GM13976 (cell line): ENCODE measurements around the gene PLD5.
"Not testable (repeated sequence)": the region's sequence is repeated elsewhere in the genome, so short reads cannot be mapped to it uniquely, and the experiment has no call there.

Experiments used
- DNase-seq: peaks from one replicate; pipeline ENCODE4 v3.0.0; 2012; ENCODE audit warnings: low spot score
- CTCF ChIP-seq: IDR thresholded peaks from 2 replicates; pipeline ENCODE4 v1.5.1; 2012; ENCODE audit warnings: borderline replicate concordance, mild to moderate bottlenecking; ENCODE audit not compliant: insufficient read depth; ENCODE audit errors: extremely low read depth, missing control alignments, control extremely low read depth
- in situ Hi-C: fragments of 300-500 bp; cut with MboI; formaldehyde crosslinking; loops from one replicate; pipeline ENCODE4 v1.12.0; 2022; ENCODE audit warnings: low sequenced_read_pairs, mixed read lengths, inconsistent platforms; ENCODE audit not compliant: unreplicated experiment

Gene PLD5

GRCh38 chr1:242468784-242469183 is 55.7 kb downstream of the PLD5 start:
- DNase-seq, result no peak
- no peak for TF ChIP-seq CTCF
- in situ Hi-C loops, result loop anchor here (25.0 kb wide), 1 partner anchor 844 kb away; no protein-coding TSS in a partner anchor

GRCh38 chr1:242467556-242468145 is 56.8 kb downstream of the PLD5 start:
- TF ChIP-seq CTCF, result peak; percentile 45
- DNase-seq, result peak; percentile 43
- in situ Hi-C loops, result loop anchor here (25.0 kb wide), 1 partner anchor 845 kb away; no protein-coding TSS in a partner anchor

GRCh38 chr1:242462867-242463266 is 61.6 kb downstream of the PLD5 start:
- in situ Hi-C loops, result loop anchor here (25.0 kb wide), 1 partner anchor 849 kb away; no protein-coding TSS in a partner anchor
- TF ChIP-seq CTCF, result no peak
- DNase-seq, result no peak

GRCh38 chr1:242459740-242460139 is 64.8 kb downstream of the PLD5 start:
- in situ Hi-C loops, result loop anchor here (25.0 kb wide), 1 partner anchor 853 kb away; no protein-coding TSS in a partner anchor
- not testable (repeated sequence) for DNase-seq

DNA sequence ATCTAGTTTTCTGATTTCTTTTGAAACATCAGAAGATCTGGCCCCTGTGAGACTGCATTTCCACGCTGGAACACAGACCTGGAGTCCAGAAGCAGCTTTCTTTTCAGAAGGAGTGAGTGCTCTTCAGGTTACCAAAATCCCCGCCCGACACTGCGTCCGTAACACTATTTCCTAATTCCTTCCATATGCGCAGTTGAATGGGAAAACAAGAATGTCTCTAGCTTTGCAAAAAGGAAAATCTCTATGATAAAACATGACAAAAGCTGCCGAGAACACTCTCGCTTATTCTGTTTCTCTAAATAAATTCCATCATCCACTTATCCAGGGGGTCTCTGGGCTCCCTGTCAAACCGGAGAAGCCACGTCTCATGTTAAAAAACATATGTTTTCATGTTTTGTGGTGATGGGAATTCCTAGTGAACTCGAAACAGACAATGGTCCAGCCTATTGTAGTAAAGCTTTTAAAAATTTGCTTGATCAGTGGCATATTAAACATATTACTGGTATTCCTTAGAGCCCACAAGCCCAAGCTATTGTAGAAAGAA is 67.7 kb downstream of the PLD5 start:
- in situ Hi-C loops, result loop anchor here (25.0 kb wide), 1 partner anchor 856 kb away; no protein-coding TSS in a partner anchor
- TF ChIP-seq CTCF, result no peak
- DNase-seq, result no peak

DNA sequence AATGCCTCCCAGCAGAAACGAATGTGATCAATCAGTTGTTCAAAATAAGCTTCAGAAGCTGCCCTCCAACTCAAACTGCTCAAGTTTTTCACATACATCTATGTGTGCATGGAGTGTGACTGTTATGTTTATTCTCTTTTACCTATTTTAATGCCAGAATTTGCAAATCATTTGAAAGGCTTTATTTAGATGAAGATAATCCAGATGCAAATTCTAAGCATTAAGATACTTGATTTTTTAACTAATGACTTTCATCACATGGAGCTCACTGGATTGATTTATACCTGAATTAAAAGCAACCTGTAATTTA is 69.5 kb downstream of the PLD5 start:
- no peak for TF ChIP-seq CTCF
- DNase-seq, result no peak
- in situ Hi-C loops, result loop anchor here (25.0 kb wide), 1 partner anchor 857 kb away; no protein-coding TSS in a partner anchor

DNA sequence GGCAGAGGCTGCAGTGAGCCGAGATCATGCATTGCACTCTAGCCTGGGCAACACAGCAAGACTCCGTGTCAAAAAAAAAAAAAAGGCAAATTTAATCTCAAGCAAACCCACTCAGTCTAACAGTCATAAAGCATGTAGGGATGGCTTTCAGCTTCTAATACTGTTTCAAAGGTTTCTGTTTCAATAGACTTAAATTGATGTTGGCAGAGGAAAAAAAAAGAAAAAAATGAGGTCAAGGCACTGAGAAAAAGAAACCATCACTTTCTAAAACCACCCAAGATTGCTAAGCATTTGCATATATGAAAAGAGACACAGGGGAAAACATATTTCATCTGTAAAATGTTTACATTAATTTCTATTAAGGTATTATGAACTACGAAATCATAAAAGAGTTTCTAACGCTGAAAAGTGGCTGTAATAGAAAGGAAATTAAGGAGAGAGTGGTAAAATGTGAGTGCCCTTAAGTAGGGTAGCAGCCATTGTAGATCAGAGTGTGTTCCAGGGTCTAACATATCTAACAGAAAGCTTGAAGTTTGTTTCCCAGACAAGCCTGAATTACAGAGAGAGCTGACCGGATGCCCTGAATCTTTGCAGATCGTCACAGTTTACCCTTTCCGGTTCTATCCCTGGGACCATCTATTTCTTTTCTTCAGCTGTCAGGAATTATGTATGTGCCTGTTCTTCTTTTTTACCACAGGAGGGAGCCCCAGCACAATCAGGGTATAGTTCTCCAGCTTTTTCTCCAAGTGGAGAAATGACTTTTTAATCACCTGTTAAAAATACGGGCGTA is 70.0 kb downstream of the PLD5 start:
- peak; percentile 46 for DNase-seq
- in situ Hi-C loops, result loop anchor here (25.0 kb wide), 1 partner anchor 858 kb away; no protein-coding TSS in a partner anchor
- TF ChIP-seq CTCF, result peak; percentile 41
